Left cardiac atrium (tissue), 4 donors: ENCODE measurements around the gene MOXD1. TPM values are rescaled to one million over a fixed set of nuclear protein-coding genes. Genes with fewer than 3 reads are reported as not detected.

Source experiments
- ATAC-seq, 2 donors: fragments of 200-7000 bp; cut with Tn5 transposase; one replicate each; pipeline ENCODE4 v1.9.1; 2020; ENCODE audit warnings: mild to moderate bottlenecking in 2 of 2, moderate library complexity in 2 of 2
- DNase-seq: peaks from one replicate; pipeline ENCODE4 v3.0.0-alpha.2; 2020
- intact Hi-C, 2 donors: fragments of 100-400 bp; cut with DNase I; formaldehyde crosslinking; loops; one replicate each; pipeline versions ENCODE4 v1.14.1 to v1.15.1; 2022 to 2023
- total RNA-seq, 2 donors: library from RNA; stranded (reverse); fragmentation: NEBNext Ultra II Directional; extraction: Animal tissue kit (Norgen Biotek cat#: 25700); gene quantifications; one replicate each; pipeline ENCODE4 v1.2.1, GENCODE V29; 2021
- donor health status: DM: no; HTN: yes; CAD: no.
- donor health status: DM: no; HTN: yes; CAD: no; lungs with severe emphysema.
- donor health status: DM: yes; HTN: yes; CAD: no.
- donor health status: Dilated cardiomyopathy.

MOXD1 gene
- total RNA-seq, 2 donors from 2014 or later, result 2.2 to 3.6 TPM

DNA sequence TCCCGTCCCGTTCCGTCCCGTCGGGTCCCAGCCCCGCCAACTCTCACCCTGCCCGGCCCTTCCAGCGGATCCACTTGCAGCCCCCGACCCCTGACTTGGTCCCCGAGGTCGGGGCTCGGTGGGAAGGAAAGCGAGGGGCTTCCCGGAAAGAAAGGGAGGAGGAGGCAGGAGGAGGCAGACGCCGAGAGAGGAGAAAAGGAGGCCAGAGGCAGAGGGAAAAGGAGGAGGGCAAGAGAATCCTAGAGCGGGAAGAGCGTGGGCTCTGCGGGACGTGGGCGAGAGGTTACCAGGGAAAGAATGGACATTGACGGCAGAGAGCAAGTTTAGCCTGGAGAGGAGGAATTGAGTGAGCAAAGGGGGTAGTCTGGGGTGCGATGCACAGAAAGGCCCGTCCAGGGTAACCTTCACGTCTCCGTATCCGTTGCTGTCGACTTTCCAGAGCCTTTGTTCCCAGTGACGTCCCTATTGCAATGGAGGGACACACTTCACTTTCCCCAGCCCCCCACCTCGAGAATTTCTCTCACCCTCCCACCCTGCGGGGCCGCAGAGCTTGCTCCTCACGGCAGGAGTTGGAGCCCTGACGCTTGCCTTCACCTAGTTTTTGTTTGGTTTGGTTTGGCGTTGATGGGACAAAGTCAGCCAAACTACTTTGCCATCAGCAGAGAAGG, 477 bp upstream of the MOXD1 start:
- DNase-seq (no peak), ATAC-seq (peak in 1 of 2 donors; percentile 22)
- intact Hi-C loops, result no loop called here

DNA sequence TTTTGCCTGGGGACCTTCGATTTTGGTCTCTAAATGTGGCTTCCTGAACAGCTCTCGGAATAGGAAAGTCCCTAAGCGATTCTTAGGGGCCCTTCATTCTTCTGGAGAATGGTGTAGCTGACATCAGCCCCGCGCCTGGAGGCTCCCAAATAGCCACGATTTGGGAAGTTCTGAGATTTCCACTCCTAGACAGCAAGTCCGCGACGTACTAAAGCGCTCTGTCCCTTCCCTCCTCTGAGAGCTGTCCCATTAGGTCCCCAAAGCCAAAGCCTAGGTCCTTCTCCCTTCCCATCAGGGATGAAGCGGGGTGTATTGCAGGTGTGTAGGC, 756 bp downstream of the MOXD1 start:
- intact Hi-C loops, result no loop called here

DNA sequence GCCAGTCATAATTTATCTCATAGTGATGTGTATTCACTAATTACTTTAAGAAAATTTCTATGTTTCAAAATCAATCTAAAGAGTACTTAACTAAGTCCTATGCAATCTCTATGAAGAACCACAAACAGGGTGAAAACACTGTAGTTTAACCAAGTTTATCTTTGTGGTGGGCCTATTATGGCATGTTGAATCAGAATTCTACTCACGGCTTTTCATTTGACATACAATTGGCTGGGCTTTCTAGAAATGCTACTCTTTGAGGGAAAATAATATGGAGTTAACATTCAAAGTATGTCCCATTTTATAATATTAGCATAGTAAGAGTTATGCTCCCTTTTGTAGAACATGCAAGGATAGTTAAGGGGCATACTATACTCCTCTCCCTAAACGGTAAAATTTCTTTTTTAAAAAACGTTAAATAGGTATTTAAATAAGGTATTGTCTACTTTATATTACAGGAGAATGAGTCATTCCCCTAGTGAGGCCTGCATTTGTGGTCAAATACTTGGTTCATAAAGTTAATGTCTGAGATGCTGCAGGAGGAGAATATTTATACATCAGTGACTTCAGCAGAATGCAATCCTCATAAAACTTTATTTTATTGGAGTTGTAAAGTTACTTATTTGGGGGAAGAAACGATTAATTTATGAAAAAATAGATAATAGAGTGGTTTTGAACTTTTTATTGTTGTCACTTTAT, 1.8 kb downstream of the MOXD1 start:
- intact Hi-C loops, result no loop called here
- ATAC-seq (no peak), DNase-seq (no peak)

More for the DNA sequence above, 756 bp downstream of the MOXD1 start:
- ATAC-seq (peak; percentile 10 to 30), DNase-seq (no peak)

DNA sequence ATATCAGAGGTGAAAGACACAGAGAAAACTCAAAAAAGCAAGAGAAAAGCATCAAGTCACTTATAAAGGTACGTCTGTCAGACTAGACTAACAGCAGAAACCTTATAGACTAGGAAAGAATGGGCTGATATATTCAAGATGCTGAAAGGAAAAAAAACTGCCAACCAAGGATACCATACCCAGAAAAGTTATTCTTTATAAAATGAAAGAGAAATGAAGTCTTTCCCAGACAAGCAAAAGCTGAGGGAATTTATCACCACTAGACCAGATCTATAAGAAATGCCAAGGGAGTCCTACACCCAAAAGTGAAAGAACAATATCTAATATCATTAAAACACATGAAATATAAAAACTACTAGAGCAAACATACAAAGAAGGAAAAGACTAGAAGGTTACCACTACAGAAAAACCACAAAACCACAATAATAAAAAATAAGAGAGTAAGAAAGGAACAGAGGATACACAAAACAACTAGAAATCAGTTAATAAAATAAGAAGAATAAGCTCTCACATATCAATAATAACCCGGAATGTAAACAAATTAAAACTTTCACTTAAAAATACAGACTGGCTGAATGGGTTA, 6.2 kb downstream of the MOXD1 start:
- ATAC-seq (no peak), DNase-seq (no peak)
- intact Hi-C loops, result no loop called here

DNA sequence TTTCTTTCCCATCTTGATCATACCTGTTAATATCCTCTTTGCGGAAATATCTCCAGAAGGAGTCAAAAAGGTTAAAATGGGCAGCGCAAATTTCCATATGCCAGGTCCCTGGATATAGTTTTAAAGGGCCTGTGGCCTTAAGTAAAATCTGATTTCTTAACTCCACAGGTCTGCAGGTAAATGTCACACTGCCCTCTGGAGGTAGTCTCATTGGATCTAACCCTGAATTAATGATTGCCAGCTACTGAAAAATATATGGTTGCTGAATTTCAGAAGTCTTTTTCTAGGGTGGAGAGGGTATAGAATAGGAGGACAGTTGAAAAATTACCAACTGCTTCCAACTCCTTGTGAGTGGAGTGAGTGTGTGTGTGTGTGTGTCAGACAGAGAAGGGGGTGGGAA, 8.5 kb downstream of the MOXD1 start:
- intact Hi-C loops, result no loop called here
- DNase-seq (no peak), ATAC-seq (no peak)

DNA sequence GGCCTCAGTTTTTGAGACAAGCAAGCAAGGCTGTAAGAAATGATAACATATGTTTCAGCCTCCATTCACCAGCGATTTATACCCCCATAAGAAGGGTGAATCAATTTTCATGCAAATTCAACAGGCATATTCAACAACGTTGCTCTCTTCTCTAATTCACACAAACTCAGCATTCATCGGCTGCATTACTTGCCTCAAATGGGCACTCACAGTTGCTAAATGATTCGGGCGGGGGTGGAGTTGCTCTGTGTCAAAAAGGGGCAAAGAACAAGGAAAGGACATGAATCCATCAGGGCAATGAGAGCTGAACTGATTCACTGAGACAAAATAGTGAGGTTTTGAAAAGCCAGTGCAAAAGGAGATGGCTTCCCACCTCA, 9.0 kb downstream of the MOXD1 start:
- intact Hi-C loops, result no loop called here
- no peak for DNase-seq
- no peak for ATAC-seq

DNA sequence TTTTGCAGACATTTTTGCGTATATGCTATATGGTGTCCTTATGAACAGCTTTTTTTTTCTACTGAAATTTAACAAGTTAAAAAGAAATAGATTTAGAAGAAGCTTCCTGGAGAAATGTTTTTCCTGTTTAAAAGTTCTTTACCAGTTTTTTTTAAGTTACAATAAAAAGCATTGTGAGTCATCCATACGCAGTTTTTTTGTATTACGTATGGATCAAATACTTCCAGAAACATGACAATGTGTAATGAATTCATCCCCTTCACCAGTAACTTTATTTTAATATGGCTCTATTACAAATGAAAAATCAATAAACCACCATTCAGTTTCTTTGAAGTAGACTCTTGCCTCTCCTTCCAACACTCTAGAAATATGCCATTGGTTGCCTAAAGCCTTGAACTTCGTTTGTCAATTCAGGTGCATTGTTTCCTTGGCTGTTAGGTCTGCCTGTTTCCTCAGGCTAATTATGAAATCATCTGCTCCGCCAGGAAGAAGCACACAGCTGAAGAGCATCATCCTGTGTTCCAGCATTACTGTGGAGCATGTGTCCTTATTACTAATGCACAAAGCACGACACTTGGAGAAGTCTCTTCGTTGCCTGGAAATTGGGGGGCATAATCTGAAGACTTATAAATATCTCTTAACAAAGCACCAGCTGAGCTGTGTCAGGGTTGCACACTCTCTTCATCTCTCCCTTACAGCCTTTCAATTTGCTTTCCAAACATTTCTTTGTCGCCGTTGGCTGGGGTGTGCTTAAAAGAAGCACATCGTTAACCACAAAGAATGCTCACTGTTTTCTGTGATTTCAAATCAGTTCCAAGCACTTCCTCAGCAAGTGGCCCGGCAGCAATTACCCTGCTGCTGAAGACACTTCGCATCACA, 9.6 kb downstream of the MOXD1 start:
- DNase-seq, result no peak
- ATAC-seq, result peak; percentile 65 to 90
- intact Hi-C loops, result no loop called here

DNA sequence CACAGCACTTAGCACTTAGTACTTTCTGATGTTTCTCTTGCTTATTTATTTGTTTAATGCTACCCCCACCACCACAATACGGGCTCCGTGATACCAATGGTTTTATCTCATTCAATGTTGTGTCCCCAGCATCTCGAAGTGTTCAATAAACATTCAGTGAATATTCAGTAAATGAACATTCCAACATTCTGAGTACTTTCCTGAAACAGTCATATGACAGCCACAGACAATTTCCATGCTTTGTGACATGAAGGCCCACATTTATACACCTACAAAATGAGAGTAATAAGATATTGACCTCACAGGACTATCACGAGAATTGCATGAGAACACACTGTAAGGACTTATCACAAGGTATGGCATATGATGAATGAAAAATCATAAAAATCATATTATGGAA, 10.8 kb downstream of the MOXD1 start:
- DNase-seq, result no peak
- ATAC-seq, result no peak
- intact Hi-C loops, result no loop called here

DNA sequence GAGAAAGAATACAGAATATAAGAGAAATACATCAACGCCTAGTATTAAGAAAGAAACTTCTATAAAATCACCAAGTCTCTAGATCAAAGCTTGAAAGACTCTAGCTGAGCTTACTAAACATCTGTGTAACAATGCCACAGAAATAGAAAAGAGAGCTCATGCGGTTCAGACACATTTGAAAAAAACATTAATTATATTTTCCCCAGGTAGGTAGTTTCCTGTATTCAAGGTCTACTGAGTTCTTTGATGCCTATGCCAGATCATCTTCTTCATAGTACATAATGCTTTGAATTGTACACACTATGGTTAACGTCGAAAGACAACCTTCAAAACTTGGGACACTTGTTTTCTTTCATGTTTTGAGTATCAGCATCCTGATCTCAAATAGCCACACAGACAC, 11.3 kb downstream of the MOXD1 start:
- ATAC-seq (no peak), DNase-seq (no peak)
- intact Hi-C loops, result no loop called here

DNA sequence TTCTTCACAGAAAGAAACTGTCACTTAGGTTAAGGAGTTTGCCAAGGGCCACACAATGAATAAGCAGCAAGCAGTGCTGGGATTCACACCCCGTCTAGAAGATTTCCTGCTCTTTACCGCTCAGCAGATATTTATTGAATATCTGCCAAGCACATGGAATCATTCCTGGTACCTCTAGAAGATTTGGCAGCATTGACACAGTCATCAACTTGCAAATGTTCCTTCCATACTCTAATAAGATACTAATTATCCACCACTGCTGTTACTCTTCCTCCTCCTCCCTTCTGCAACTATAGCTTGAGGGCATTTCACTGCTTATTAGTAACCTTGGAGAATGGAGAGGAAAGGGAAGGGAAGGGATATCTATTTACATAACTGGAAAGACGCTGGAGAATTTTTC, 13.0 kb downstream of the MOXD1 start:
- no peak for DNase-seq
- intact Hi-C loops, result no loop called here
- ATAC-seq, result no peak

DNA sequence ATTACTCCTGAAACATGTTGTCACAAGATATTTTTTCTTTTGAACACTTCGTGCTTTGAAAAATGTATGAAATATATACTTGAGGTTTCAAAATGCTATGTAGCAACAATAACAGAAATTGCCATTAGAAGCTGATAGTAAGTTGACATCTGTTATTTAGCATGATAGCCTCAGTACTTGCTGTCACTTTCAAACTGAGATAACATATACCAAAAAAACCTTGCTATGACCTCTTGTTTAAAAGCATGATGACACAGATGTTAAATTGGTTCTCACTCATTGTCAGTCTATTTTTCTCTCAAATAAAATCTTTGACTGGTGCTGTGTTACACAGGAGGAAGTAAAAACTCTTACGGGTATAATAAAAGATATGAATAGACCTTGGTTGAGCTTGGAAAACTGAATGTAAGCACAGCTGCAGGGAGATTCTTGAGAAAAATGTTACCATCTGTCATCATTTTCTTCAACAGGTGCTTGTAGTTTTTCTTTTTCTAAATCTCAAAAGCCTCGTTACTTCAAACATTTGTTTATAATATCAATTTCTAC, 18.6 kb downstream of the MOXD1 start:
- intact Hi-C loops, result no loop called here
- DNase-seq (no peak), ATAC-seq (no peak)

DNA sequence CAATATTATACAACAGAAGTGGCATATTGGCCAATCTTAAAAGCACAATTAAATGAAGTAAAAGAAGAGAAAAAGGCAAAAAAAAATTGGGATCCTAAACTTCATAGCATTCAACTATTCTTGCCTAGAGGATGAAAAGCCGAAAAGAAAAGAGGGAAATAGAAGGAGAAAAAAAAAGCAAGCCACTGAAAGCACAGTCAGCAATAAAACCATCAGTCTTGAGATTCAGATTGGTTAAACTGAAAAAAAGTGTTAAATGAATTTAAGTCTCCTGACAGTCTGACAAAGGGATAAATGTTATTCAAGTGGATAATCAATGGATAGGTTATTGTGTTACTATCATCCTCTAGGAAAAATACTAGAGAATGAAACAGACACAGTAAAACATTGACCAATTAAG, 19.9 kb downstream of the MOXD1 start:
- no peak for ATAC-seq
- intact Hi-C loops, result no loop called here

DNA sequence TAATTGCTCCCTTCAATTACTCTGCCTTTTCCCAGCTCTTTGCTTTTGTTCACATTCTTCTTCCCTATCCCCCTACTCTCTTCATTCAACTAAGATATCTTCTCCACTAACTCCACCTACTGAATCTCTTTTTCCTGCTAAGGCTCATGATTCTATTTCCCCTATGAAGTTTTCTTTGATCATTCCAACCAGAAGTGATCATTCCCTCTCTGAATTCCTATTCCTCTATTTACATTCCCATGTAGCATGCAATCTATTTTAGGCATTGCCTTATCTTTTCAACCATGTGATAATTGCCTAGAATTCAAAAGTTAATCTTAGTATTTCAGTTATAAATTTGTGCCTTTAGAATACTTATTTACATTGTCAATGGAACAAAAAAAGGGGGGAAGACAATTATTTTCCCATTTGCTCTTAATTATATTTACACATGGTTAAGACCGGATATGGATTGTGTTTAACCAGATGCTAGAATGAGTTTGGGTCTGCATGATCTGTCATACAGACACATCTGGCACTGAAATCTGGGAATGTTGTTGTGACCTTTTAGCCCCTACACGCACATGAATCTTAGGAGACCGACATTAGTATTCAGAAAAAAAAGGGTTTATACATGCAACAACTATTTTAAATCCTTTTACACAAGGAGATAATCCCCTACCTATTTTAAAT, 20.8 kb downstream of the MOXD1 start:
- intact Hi-C loops, result no loop called here

More for the DNA sequence above, 19.9 kb downstream of the MOXD1 start:
- no peak for DNase-seq

DNA sequence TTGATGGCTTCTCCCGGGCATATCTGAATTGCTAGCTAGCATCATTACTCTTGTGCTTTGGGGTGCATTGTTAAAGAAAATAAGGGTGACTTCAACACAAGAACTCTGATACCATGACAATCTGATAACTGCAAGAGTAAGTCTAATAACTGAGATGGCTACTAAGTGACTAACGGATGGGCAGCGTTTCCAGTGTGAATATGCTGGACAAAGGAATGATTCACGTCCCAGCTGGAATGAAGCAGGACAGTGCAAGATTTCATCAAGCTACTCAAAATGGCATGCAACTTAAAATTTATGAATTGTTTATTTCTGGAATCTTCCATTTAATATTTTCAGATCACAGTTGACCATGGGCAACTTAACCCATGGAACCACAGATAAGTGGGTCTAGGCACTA, 31.7 kb downstream of the MOXD1 start:
- intact Hi-C loops, result no loop called here
- DNase-seq (no peak), ATAC-seq (peak in 1 of 2 donors; percentile 66)

More for the DNA sequence above, 20.8 kb downstream of the MOXD1 start:
- DNase-seq (no peak), ATAC-seq (no peak)

DNA sequence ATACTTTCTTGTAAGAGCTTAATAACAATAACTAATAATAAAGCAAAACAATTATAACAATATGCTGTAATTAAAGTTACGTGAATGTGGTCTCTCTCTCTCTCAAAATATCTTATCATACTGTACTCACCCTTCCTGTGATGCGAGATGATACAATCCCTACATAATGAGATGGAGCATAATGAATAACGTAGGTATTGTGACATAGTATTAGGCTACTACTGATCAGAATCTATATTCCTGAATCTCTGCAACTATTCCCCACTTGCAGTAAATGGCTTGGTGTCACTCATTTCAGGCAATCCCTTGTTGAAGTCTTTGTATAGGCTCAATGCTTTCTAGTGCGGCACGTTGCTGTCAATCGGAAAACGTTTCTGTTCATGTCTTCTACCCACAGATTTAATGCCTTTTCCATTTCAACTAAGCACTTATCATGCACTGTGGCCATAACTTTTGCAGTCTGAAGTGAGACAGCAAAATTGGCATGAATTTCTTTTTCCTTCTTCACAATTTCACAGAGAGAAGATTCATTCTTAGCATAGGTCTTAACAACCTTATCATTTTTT, 32.3 kb downstream of the MOXD1 start:
- intact Hi-C loops, result no loop called here
- DNase-seq (no peak), ATAC-seq (no peak)

DNA sequence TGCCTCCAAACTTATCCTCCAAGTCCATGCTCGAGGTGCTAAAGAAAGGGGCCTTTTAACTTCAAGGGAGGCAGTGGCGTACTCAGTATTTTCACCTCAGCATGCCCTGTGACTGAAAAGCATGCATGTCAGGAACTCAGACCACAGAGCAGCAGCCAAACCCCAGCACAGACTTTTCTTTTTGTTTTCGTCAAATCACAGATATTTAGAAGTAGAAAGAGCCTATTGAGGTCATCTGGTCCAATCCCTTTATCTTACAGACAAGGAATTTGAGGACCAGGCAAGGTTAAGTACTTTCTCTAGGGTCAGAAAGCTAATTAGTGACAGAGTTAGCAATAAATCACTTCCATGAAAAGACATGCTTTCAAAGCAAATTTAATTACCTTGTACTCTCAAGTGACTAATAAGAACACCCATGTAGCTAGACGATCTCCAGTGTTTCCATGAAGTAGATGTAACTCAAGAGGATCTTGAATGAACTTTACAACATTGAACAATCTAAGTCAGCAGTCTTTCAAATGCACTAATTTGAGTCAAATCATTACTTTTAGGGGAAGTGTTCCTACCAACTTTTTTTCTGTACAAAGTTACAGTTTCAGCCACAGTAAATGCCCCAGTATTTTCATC, 35.9 kb downstream of the MOXD1 start:
- ATAC-seq (peak in 1 of 2 donors; percentile 52), DNase-seq (no peak)
- intact Hi-C loops, result no loop called here

DNA sequence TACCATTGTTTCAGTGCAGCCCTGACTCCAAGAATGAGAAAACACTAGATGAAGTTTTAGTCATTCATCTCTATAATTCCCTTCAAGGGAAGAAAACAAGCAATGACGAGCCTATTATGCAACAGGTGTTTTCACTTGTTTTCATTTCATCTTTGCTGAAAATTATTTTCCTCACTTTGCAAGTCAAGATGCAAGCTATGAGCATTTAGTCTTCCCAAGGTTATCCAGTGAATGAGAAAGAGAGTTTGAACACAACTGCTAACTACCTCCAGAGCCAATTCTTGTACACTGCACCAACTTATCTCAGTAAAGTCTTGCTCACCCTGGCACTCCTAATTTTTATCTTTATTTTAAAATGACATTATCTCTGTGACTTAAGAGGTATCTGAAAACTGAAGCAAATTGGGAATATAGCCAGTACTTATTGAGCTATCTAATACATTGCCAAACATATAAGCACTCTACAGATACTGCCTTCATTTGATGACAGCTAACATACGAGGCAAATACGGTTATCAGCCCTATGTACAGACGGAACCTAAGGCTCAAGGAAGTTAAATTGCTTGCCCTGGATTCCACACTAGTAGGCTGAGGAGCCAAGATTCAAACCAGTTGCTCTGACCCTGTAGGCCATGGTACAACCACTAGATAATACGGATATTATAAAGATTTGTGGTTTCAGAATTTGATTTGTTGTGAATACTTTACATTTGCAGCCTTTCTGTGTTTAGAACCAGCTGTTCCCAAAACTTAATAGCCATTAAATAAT, 36.8 kb downstream of the MOXD1 start:
- ATAC-seq (peak in 1 of 2 donors; percentile 53), DNase-seq (no peak)
- intact Hi-C loops, result no loop called here
